Pancreas (tissue), 10 donors: ENCODE data around the gene POLR3H. TPM values are rescaled to one million over a fixed set of nuclear protein-coding genes. Genes with fewer than 3 reads are reported as not detected.

Experiments
- ATAC-seq, 4 donors: fragments of 200-7000 bp; cut with Tn5 transposase; one replicate each; pipeline versions ENCODE4 v1.8.0 to v1.9.1; 2020; ENCODE audit warnings: mild to moderate bottlenecking in 4 of 4, moderate library complexity in 4 of 4
- DNase-seq, 6 donors: peaks; one replicate each; pipeline ENCODE4 v3.0.0-alpha.2; 2020
- FAIRE-seq: peaks from 2 replicates; lab custom pipeline; 2012; peaks lifted over from hg19 to GRCh38; lab: Jason Lieb, UNC
- H3K27ac ChIP-seq, 4 donors: fragments of 200-600 bp; sonication (generic); 1 replicate in 3 of 4; 2 replicates in 1 of 4; pipeline versions ENCODE4 v1.5.0 to v1.8.0; 2020
- H3K27me3 ChIP-seq, 4 donors: fragments of 200-600 bp; one replicate each; pipeline ENCODE4 v1.8.0; 2021
- H3K36me3 ChIP-seq, 3 donors: fragments of 200-600 bp; sonication (generic) in 1 of 3; one replicate each; pipeline versions ENCODE4 v1.5.0 to v1.8.0; 2020 to 2021
- H3K4me1 ChIP-seq, 3 donors: fragments of 200-600 bp; one replicate each; pipeline ENCODE4 v1.8.0; 2021
- H3K4me3 ChIP-seq, 4 donors: fragments of 200-600 bp; sonication (generic) in 2 of 4; one replicate each; pipeline versions ENCODE4 v1.5.0 to v1.8.0; 2020 to 2021
- H3K9me3 ChIP-seq, 4 donors: fragments of 200-600 bp; one replicate each; pipeline ENCODE4 v1.8.0; 2021
- CTCF ChIP-seq, 4 donors: fragments of 200-600 bp; sonication (generic) in 3 of 4; IDR thresholded peaks; one replicate each; pipeline versions ENCODE4 v1.5.0 to v1.8.0; 2021; ENCODE audit warnings: antibody characterized with exemption in 4 of 4
- WGBS, 2 donors: extraction: QIAGEN DNeasy Blood & Tissue Kit; methylation state at CpG; one replicate each; pipeline ENCODE4 v1.1.7; 2013; 5-methylcytosine and 5-hydroxymethylcytosine counted together
- intact Hi-C, 3 donors: fragments of 100-400 bp; cut with DNase I; formaldehyde crosslinking; loops; one replicate each; pipeline versions ENCODE4 v1.11.1 to v1.14.2; 2022
- polyA plus RNA-seq, 2 donors: library from polyadenylated mRNA; stranded (reverse); fragments of 200-250 nt; gene quantifications; one replicate each; pipeline ENCODE4 v1.2.3, GENCODE V29; 2013
- total RNA-seq, 6 donors: library from RNA; stranded (reverse); fragmentation: NEBNext Ultra II Directional in 4 of 6; extraction: Animal tissue kit (Norgen Biotek cat#: 25700) in 4 of 6; gene quantifications; one replicate each; pipeline versions ENCODE4 v1.2.1 to v1.2.4, GENCODE V29; 2021 to 2023
- donor health status: healthy with polysubstance abuse.
- donor health status: DM: no; HTN: no; CAD: no; lungs with moderate emphysema.
- donor health status: DM: no; HTN: no; CAD: no.
- donor health status: control.
- donor health status: control.
- donor health status: Bipolar disorder and iron deficiency.
- donor health status: DM: yes; HTN: yes; CAD: no.
- donor health status: DM: no; HTN: no; CAD: no.
- donor health status: DM: no; HTN: no; CAD: no.
- donor health status: DM: yes; HTN: yes; CAD: no.

Gene POLR3H
- total and polyA plus RNA-seq, 8 donors: 11.0 to 22.0 (median 14.4) TPM

GRCh38 chr22:41499624-41500280, 44.5 kb downstream of the POLR3H start:
- ATAC-seq: no peak
- H3K4me3 ChIP-seq: no peak overlapping the region
- DNase-seq: no peak
- no peaks in the 10 kb centered on the region for H3K9me3 ChIP-seq
- H3K36me3 ChIP-seq: peaks cover 0 to 7% (median 4%) of the 10 kb centered on the region in 3 donors
- no peak for FAIRE-seq
- no peaks in the 10 kb centered on the region for H3K4me1 ChIP-seq
- intact Hi-C loops: no loop called here
- TF ChIP-seq CTCF (IDR thresholded peaks at IDR 0.05): no peak
- 72 to 74% methylated on average over 10 of the region's 10 CpGs for WGBS, 2 donors
- no peaks in the 10 kb centered on the region for H3K27me3 ChIP-seq
- no peak overlapping the region for H3K27ac ChIP-seq

GRCh38 chr22:41498303-41498835, 45.9 kb downstream of the POLR3H start:
- ATAC-seq (no peak), DNase-seq (no peak), FAIRE-seq (no peak)
- Histone ChIP-seq H3K27ac (no peak overlapping the region), H3K4me1 (no peaks in the 10 kb centered on the region), H3K27me3 (no peaks in the 10 kb centered on the region), H3K36me3 (peaks cover 0 to 7% (median 4%) of the 10 kb centered on the region in 3 donors), H3K4me3 (no peak overlapping the region), H3K9me3 (no peaks in the 10 kb centered on the region)
- TF ChIP-seq CTCF (IDR thresholded peaks at IDR 0.05): no peak
- intact Hi-C loops: no loop called here
- WGBS, 2 donors: 60 to 67% methylated on average over 6 of the region's 6 CpGs

GRCh38 chr22:41491374-41492100, 52.7 kb downstream of the POLR3H start:
- peaks cover 0 to 21% (median 3%) of the 10 kb centered on the region in 3 donors for H3K4me1 ChIP-seq
- FAIRE-seq (no peak), DNase-seq (no peak), ATAC-seq (no peak)
- H3K9me3 ChIP-seq: no peaks in the 10 kb centered on the region
- WGBS, 2 donors: 83 to 87% methylated on average over 5 of the region's 5 CpGs
- no peaks in the 10 kb centered on the region for H3K36me3 ChIP-seq
- no peaks in the 10 kb centered on the region for H3K27me3 ChIP-seq
- H3K27ac ChIP-seq: no peak overlapping the region
- no peak for TF ChIP-seq CTCF (IDR thresholded peaks at IDR 0.05)
- H3K4me3 ChIP-seq: no peak overlapping the region
- intact Hi-C loops: no loop called here

GRCh38 chr22:41488596-41489385, 55.5 kb downstream of the POLR3H start:
- FAIRE-seq (no peak), ATAC-seq (no peak), DNase-seq (no peak)
- TF ChIP-seq CTCF (IDR thresholded peaks at IDR 0.05): no peak
- Histone ChIP-seq H3K36me3 (no peaks in the 10 kb centered on the region), H3K4me1 (peaks cover 0 to 22% (median 3%) of the 10 kb centered on the region in 3 donors), H3K27ac (no peak overlapping the region), H3K27me3 (no peaks in the 10 kb centered on the region), H3K9me3 (no peaks in the 10 kb centered on the region), H3K4me3 (no peak overlapping the region)
- intact Hi-C loops: no loop called here
- WGBS, 2 donors: 56 to 68% methylated on average over 3 of the region's 3 CpGs
